A549 treated with AZD9567 at 1 μM for 4 hours (cell line): ENCODE data around the gene CWH43. TPM values are rescaled to one million over a fixed set of nuclear protein-coding genes. Genes with fewer than 3 reads are reported as not detected.

ENCODE experiments used
- total RNA-seq: library from RNA; stranded (reverse); fragments of 200-300 nt; extraction: Qiagen RNA extraction; gene quantifications from 5 replicates; pipeline ENCODE4 v1.2.3, GENCODE V29; 2022; ENCODE audit not compliant: insufficient read depth

CWH43 gene
- not detected in 5 replicates for total RNA-seq

DNA sequence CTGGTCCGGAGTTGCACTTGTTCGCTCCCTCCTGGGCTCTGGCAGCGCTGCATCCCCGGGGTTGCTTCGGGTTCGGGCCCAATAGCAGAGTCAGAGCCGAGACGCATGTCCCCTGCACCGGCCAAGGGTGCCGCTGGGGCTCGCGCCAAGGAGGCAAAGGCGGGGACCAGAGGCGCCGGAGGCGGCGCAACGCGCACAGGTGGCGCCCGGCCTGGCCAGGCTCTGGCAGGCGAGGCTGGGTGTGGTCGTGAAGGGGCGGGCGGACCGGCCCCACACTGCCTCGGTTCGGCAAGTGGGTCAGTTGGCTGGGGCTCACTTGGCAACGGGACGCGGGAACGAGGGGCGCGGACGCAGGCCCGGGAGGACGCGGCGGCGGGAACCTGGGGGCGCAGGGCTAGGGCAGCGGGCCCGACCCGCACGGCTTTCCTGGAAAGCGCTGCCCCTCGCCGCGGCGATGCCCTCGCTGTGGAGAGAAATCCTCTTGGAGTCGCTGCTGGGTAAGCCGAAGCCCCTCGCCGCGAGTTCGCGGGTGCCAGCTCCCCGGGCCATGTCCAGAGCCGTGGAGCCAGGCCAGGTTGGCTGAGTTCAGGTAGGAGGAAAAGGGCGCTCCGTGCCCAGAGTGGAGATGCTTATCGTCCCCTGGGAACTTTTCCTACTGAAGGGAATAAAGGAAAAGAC, at the start of gene CWH43:
TSS of gene CWH43 (plus strand) at position 300 of the 678 bp plus-strand sequence. CDS start at position 455, 155 bp downstream.

Other genes with a start within 250 kb of the CWH43 start
- gene FRYL, start 206.0 kb upstream of the CWH43 start, total RNA-seq = 7.1 to 12.9 TPM (median 9.2 TPM) in 5 replicates
- 121 to 148 TPM (median 126 TPM) in 5 replicates for gene OCIAD1, start 155.2 kb upstream of the CWH43 start, total RNA-seq
- 92.9 to 146 TPM (median 101 TPM) in 5 replicates for gene OCIAD2, start 79.5 kb upstream of the CWH43 start, total RNA-seq